MCF 10A (cell line): ENCODE data around the gene DSCAML1. TPM values are rescaled to one million over a fixed set of nuclear protein-coding genes. Genes with fewer than 3 reads are reported as not detected.

ENCODE experiments used
- BruUV-seq: library from RNA; stranded (reverse); fragments of 400-500 nt; replicated peaks from 2 replicates; lab custom pipeline; 2021; lab: Mats Ljungman, UMichigan
- CTCF ChIA-PET: fragments of 300-600 bp; sonication (Branson Sonifier 250); formaldehyde crosslinking; extraction: SDS; loops from one replicate; lab custom pipeline; 2021; ENCODE audit warnings: antibody characterized with exemption, inconsistent platforms; lab: Yijun Ruan, JAX
- POLR2A ChIA-PET: fragments of 300-600, 350-650 bp; sonication (Branson Sonifier 250); formaldehyde crosslinking; extraction: SDS; loops from one replicate; lab custom pipeline; 2020; ENCODE audit warnings: antibody characterized with exemption, inconsistent platforms; lab: Yijun Ruan, JAX
- DNase-seq: peaks from one replicate; pipeline ENCODE4 v3.0.0-alpha.2; 2018; ENCODE audit not compliant: unreplicated experiment
- H3K27ac Mint-ChIP-seq: one replicate; pipeline ENCODE4 v1.8.0; 2022; ENCODE audit warnings: mild to moderate bottlenecking, low read depth, mixed read lengths; ENCODE audit not compliant: unreplicated experiment
- H3K27me3 Mint-ChIP-seq: one replicate; pipeline ENCODE4 v1.8.0; 2022; ENCODE audit warnings: mixed read lengths; ENCODE audit not compliant: insufficient read depth, unreplicated experiment
- H3K36me3 Mint-ChIP-seq: one replicate; pipeline ENCODE4 v1.8.0; 2022; ENCODE audit warnings: mild to moderate bottlenecking, moderate library complexity, mixed read lengths; ENCODE audit not compliant: insufficient read depth, unreplicated experiment
- H3K4me1 Mint-ChIP-seq: one replicate; pipeline ENCODE4 v1.8.0; 2022; ENCODE audit warnings: mixed read lengths; ENCODE audit not compliant: insufficient read depth, unreplicated experiment
- H3K4me3 Mint-ChIP-seq: one replicate; pipeline ENCODE4 v1.8.0; 2022; ENCODE audit warnings: mild to moderate bottlenecking, moderate library complexity, mixed read lengths; ENCODE audit not compliant: unreplicated experiment
- H3K9me3 Mint-ChIP-seq: one replicate; pipeline ENCODE4 v1.8.0; 2022; ENCODE audit warnings: mixed read lengths; ENCODE audit not compliant: unreplicated experiment
- CTCF ChIP-seq: fragments of 200-600 bp; IDR thresholded peaks from one replicate; pipeline ENCODE4 v1.8.0; 2022; ENCODE audit warnings: antibody characterized with exemption, mild to moderate bottlenecking; ENCODE audit not compliant: unreplicated experiment
- intact Hi-C: fragments of 100-400 bp; cut with micrococcal nuclease; formaldehyde crosslinking; loops from 2 replicates; pipeline ENCODE4 v1.14.1; 2022
- total RNA-seq: library from RNA; stranded (reverse); gene quantifications from 2 replicates; pipeline ENCODE4 v1.2.3, GENCODE V29; 2022

The DSCAML1 gene
- total RNA-seq, 1 experiment from 2014 or later = not detected

- BruUV-seq = no TSS peak
- Mint-ChIP-seq H3K27ac (no peak overlapping the region), H3K36me3 (no peaks in the 10 kb centered on the region), H3K4me3 (no peak overlapping the region), H3K9me3 (no peaks in the 10 kb centered on the region), H3K4me1 (no peaks in the 10 kb centered on the region), H3K27me3 (peaks cover 89% of the 10 kb centered on the region)
- POLR2A ChIA-PET = no interaction called here
- CTCF ChIA-PET = no interaction called here
- TF ChIP-seq CTCF = no peak
- DNase-seq = no peak
- intact Hi-C loops = no loop called here
These were observed 247.6 kb downstream of the DSCAML1 start for GRCh38 chr11:117549417-117549816.

- no peaks in the 10 kb centered on the region for H3K4me1 Mint-ChIP-seq
- TF ChIP-seq CTCF = no peak
- no peak for DNase-seq
- H3K9me3 Mint-ChIP-seq = no peaks in the 10 kb centered on the region
- H3K27ac Mint-ChIP-seq = no peak overlapping the region
- H3K4me3 Mint-ChIP-seq = no peak overlapping the region
- BruUV-seq = no TSS peak
- ChIA-PET POLR2A (no interaction called here), CTCF (interaction anchor here (0.5 kb wide), 1 partner anchor 122 kb away, joined by 3 read pairs; no protein-coding TSS in a partner anchor)
- intact Hi-C loops = no loop called here
- H3K27me3 Mint-ChIP-seq = peaks cover 88% of the 10 kb centered on the region
- no peaks in the 10 kb centered on the region for H3K36me3 Mint-ChIP-seq
These were observed 248.1 kb downstream of the DSCAML1 start for GRCh38 chr11:117548876-117549275.

- TF ChIP-seq CTCF = no peak
- no peaks in the 10 kb centered on the region for H3K4me1 Mint-ChIP-seq
- BruUV-seq = no TSS peak
- no peaks in the 10 kb centered on the region for H3K36me3 Mint-ChIP-seq
- intact Hi-C loops = no loop called here
- no peak for DNase-seq
- POLR2A ChIA-PET = no interaction called here
- H3K27ac Mint-ChIP-seq = no peak overlapping the region
- H3K4me3 Mint-ChIP-seq = no peak overlapping the region
- no peaks in the 10 kb centered on the region for H3K9me3 Mint-ChIP-seq
- CTCF ChIA-PET = no interaction called here
- peaks cover 85% of the 10 kb centered on the region for H3K27me3 Mint-ChIP-seq
These were observed 249.1 kb downstream of the DSCAML1 start for GRCh38 chr11:117547946-117548345.

GRCh38 chr11:117547195-117547850, 249.7 kb downstream of the DSCAML1 start:
- H3K27me3 Mint-ChIP-seq = peaks cover 85% of the 10 kb centered on the region
- CTCF ChIA-PET = interaction anchor here (0.6 kb wide), 1 partner anchor 372 kb away, joined by 3 read pairs; no protein-coding TSS in a partner anchor
- BruUV-seq = no TSS peak
- no peak for TF ChIP-seq CTCF
- intact Hi-C loops = no loop called here
- no peak for DNase-seq
- H3K4me3 Mint-ChIP-seq = no peak overlapping the region
- POLR2A ChIA-PET = no interaction called here
- no peaks in the 10 kb centered on the region for H3K4me1 Mint-ChIP-seq
- H3K36me3 Mint-ChIP-seq = no peaks in the 10 kb centered on the region
- no peak overlapping the region for H3K27ac Mint-ChIP-seq
- no peaks in the 10 kb centered on the region for H3K9me3 Mint-ChIP-seq
